ENCODE data around the gene NCOA6. TPM values are rescaled to one million over a fixed set of nuclear protein-coding genes. Genes with fewer than 3 reads are reported as not detected.

Gene NCOA6
- total and polyA plus RNA-seq, 2 donors from 2014 or later = 28.1 to 30.8 TPM

DNA sequence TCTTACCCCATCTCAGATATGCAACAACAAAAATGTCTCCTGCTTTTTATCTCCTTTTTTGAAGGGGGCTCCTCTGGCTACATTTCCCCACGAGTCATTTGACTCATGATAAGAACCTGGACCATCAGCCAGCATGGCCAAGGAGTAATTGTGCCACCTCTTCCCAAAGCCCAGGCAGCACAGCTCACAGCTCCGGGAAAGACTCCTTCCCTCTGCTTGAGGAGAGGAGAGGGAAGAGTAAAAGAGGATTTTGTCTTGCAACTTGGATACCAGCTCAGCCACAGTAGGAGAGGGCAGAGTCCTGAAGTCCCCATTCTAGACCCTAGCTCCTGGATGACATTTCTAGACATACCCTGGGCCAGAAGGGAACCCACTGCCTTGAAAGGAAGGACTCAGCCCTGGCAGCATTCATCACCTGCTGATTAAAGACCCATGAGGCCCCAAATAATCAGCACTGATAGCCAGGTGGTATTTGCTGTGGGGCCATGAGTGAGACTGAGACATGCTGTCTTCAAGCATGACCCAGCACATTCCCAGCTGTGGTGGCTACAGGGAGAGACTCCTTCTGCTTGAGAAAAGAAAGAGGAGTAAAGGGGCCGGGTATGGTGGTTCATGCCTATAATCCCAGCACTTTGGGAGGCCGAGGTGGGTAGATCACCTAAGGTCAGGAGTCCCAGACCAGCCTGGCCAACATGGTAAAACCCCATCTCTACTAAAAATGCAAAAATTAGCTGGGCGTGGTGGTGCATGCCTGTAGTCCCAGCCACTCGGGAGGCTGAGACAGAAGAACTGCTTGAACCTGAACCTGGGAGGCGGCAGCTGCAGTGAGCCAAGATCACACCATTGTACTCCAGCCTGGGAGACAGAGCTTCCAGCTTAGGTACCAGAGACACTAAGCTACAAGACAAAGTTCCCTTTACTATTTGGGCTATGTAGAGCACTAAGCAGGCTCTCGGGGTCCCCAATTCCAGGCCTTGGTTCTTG lies 28.1 kb downstream of the NCOA6 start:
- Histone ChIP-seq H3K4me3 (ENCODE audit: low read length in 3 of 3) (no peak overlapping the region), H3K36me3 (ENCODE audit: control insufficient read depth in 2 of 3, insufficient read depth in 3 of 3, low read length in 3 of 3) (no peaks in the 10 kb centered on the region), H3K27ac (ENCODE audit: low read depth in 2 of 2, low read length in 2 of 2) (no peak overlapping the region), H3K4me1 (ENCODE audit: control insufficient read depth in 2 of 3, insufficient read depth in 2 of 3, low read depth in 1 of 3, low read length in 3 of 3) (no peaks in the 10 kb centered on the region), H3K27me3 (ENCODE audit: control insufficient read depth, insufficient read depth, low read length) (no peaks in the 10 kb centered on the region), H3K9me3 (ENCODE audit: control insufficient read depth in 2 of 3, insufficient read depth in 1 of 3, low read length in 3 of 3) (no peaks in the 10 kb centered on the region), H3K9ac (ENCODE audit: low read length in 3 of 3) (no peak overlapping the region)
- no peak for FAIRE-seq
- no peak for DNase-seq
- TF ChIP-seq, protein P1, sequence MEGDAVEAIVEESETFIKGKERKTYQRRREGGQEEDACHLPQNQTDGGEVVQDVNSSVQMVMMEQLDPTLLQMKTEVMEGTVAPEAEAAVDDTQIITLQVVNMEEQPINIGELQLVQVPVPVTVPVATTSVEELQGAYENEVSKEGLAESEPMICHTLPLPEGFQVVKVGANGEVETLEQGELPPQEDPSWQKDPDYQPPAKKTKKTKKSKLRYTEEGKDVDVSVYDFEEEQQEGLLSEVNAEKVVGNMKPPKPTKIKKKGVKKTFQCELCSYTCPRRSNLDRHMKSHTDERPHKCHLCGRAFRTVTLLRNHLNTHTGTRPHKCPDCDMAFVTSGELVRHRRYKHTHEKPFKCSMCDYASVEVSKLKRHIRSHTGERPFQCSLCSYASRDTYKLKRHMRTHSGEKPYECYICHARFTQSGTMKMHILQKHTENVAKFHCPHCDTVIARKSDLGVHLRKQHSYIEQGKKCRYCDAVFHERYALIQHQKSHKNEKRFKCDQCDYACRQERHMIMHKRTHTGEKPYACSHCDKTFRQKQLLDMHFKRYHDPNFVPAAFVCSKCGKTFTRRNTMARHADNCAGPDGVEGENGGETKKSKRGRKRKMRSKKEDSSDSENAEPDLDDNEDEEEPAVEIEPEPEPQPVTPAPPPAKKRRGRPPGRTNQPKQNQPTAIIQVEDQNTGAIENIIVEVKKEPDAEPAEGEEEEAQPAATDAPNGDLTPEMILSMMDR (IDR thresholded peaks at IDR 0.05; ENCODE audit: borderline replicate concordance, extremely low read depth, insufficient read depth) = no peak
- intact Hi-C loops (cut with DNase I) = no loop called here

DNA sequence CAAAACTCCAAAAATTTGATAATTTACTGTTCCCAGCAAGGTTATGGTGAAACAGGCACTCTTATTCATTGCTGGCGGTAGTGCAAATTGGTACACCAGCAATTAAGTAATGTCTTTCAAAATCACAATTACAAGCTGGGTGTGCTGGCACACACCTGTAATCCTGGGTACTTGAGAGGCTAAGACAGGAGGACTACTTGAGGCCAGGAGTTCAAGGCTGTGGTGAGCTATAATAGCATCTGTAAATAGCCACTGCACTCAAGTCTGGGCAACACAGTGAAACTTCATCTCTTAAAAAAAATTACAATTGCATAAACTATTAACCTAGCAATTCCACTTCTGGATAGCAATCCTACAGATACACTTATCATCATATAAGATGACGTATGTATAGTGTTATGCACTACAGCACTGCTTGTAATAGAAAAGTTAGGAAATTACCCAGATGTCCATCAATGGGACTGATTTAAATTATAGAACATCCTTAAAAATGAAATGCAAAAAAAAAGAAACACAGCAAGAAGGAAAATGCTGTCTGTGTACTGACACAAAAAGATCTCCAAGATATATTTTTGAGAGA lies 31.4 kb downstream of the NCOA6 start:
- Histone ChIP-seq H3K36me3 (ENCODE audit: control insufficient read depth in 2 of 3, insufficient read depth in 3 of 3, low read length in 3 of 3) (peaks cover 0 to 14% (median 2%) of the 10 kb centered on the region in 3 donors), H3K27ac (ENCODE audit: low read depth in 2 of 2, low read length in 2 of 2) (no peak overlapping the region), H3K4me3 (ENCODE audit: low read length in 3 of 3) (no peak overlapping the region), H3K27me3 (ENCODE audit: control insufficient read depth, insufficient read depth, low read length) (no peaks in the 10 kb centered on the region), H3K9me3 (ENCODE audit: control insufficient read depth in 2 of 3, insufficient read depth in 1 of 3, low read length in 3 of 3) (no peaks in the 10 kb centered on the region), H3K9ac (ENCODE audit: low read length in 3 of 3) (no peak overlapping the region), H3K4me1 (ENCODE audit: control insufficient read depth in 2 of 3, insufficient read depth in 2 of 3, low read depth in 1 of 3, low read length in 3 of 3) (peaks cover 0 to 2% (median 0%) of the 10 kb centered on the region in 3 donors)
- DNase-seq = no peak
- intact Hi-C loops (cut with DNase I) = no loop called here
- no peak for FAIRE-seq
- TF ChIP-seq, protein P1 (IDR thresholded peaks at IDR 0.05; ENCODE audit: borderline replicate concordance, extremely low read depth, insufficient read depth) = no peak

DNA sequence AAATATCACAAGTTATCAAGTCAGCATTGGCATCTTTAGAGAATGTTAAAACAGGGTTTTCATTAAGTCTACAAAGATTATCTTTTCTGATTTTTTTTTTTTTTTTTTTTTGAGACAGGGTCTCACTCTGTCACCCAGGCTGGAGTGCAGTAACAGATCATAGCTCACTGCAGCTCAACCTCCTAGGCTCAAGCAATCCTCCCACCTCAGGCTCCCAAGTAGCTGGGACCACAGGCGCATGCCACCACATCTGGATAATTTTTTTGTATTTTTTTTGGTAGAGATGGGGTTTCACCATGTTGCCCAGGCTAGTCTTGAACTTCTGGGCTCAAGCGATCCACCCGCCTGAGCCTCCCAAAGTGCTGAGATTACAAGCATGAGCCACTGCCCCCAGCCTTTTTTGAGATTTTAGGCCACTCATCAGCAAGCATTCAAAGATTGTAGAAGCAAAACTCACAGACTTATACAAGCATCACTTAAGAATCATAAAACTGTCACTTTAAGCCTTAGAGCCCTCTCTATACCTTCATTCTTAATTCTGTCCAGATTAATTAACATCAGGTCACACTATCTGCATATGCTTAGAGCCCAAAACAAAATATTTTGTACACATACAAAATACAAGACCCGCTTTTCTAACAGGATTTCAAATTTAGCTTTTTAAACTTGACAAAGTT lies 32.6 kb downstream of the NCOA6 start:
- TF ChIP-seq, protein P1 (IDR thresholded peaks at IDR 0.05; ENCODE audit: borderline replicate concordance, extremely low read depth, insufficient read depth) = no peak
- Histone ChIP-seq H3K4me3 (ENCODE audit: low read length in 3 of 3) (no peak overlapping the region), H3K27me3 (ENCODE audit: control insufficient read depth, insufficient read depth, low read length) (no peaks in the 10 kb centered on the region), H3K9me3 (ENCODE audit: control insufficient read depth in 2 of 3, insufficient read depth in 1 of 3, low read length in 3 of 3) (no peaks in the 10 kb centered on the region), H3K27ac (ENCODE audit: low read depth in 2 of 2, low read length in 2 of 2) (no peak overlapping the region), H3K9ac (ENCODE audit: low read length in 3 of 3) (no peak overlapping the region), H3K4me1 (ENCODE audit: control insufficient read depth in 2 of 3, insufficient read depth in 2 of 3, low read depth in 1 of 3, low read length in 3 of 3) (peaks cover 0 to 2% (median 0%) of the 10 kb centered on the region in 3 donors), H3K36me3 (ENCODE audit: control insufficient read depth in 2 of 3, insufficient read depth in 3 of 3, low read length in 3 of 3) (peaks cover 0 to 16% (median 2%) of the 10 kb centered on the region in 3 donors)
- DNase-seq (no peak), FAIRE-seq (no peak)
- intact Hi-C loops (cut with DNase I) = no loop called here

Measured in kidney (tissue), 14 donors.